ENCODE results near the gene DNM1.

DNM1 gene

GRCh38 chr9:128266868-128267590 is 63.9 kb downstream of the DNM1 start:
- Histone ChIP-seq H3K27ac (ENCODE audit: low read depth, low read length) (no peak overlapping the region), H2BK5ac (ENCODE audit: low read length) (no peak overlapping the region), H3K9ac (ENCODE audit: low read length) (no peak overlapping the region), H2BK15ac (replicated peaks; ENCODE audit: low read depth) (no peak overlapping the region), H3K27me3 (ENCODE audit: insufficient read depth, low read length, poor library complexity) (no peaks in the 10 kb centered on the region), H3K36me3 (ENCODE audit: control insufficient read depth, insufficient read depth, low read length) (peaks cover 10% of the 10 kb centered on the region), H2AK5ac (ENCODE audit: low read length) (no peak overlapping the region), H3K79me1 (ENCODE audit: low read length) (no peaks in the 10 kb centered on the region), H3K4me2 (ENCODE audit: low read length) (no peak overlapping the region), H3K4ac (ENCODE audit: low read depth, low read length) (no peak overlapping the region), H3K4me3 (ENCODE audit: low read length) (no peak overlapping the region), H3K4me1 (ENCODE audit: control insufficient read depth, low read depth, low read length) (no peaks in the 10 kb centered on the region), H3K56ac (ENCODE audit: low read length) (no peak overlapping the region), H3K18ac (ENCODE audit: low read length) (no peak overlapping the region), H3K79me2 (ENCODE audit: control insufficient read depth, insufficient read depth, low read length) (no peaks in the 10 kb centered on the region), H4K8ac (ENCODE audit: low read depth, low read length) (no peak overlapping the region), H2BK120ac (ENCODE audit: low read depth, low read length) (no peak overlapping the region), H4K5ac (ENCODE audit: low read length) (no peak overlapping the region), H3K23ac (ENCODE audit: low read length) (no peak overlapping the region)
- WGBS (ENCODE audit: extremely low coverage, insufficient coverage, low lambda C conversion rate), result no CpG with 5 or more reads among the region's 15 CpGs
- no peak for DNase-seq

- no peak overlapping the region for H2AK5ac ChIP-seq (ENCODE audit: low read length)
- no peak overlapping the region for H2BK120ac ChIP-seq (ENCODE audit: low read depth, low read length)
- H3K4ac ChIP-seq (ENCODE audit: low read depth, low read length), result no peak overlapping the region
- no peak overlapping the region for H4K8ac ChIP-seq (ENCODE audit: low read depth, low read length)
- no peak overlapping the region for H2BK5ac ChIP-seq (ENCODE audit: low read length)
- no peak overlapping the region for H3K9ac ChIP-seq (ENCODE audit: low read length)
- no peak overlapping the region for H3K18ac ChIP-seq (ENCODE audit: low read length)
- H3K56ac ChIP-seq (ENCODE audit: low read length), result no peak overlapping the region
- no peak overlapping the region for H2BK15ac ChIP-seq (replicated peaks; ENCODE audit: low read depth)
- no CpG with 5 or more reads among the region's 3 CpGs for WGBS (ENCODE audit: extremely low coverage, insufficient coverage, low lambda C conversion rate)
- H3K23ac ChIP-seq (ENCODE audit: low read length), result no peak overlapping the region
- H4K5ac ChIP-seq (ENCODE audit: low read length), result no peak overlapping the region
- DNase-seq, result no peak
- H3K27me3 ChIP-seq (ENCODE audit: insufficient read depth, low read length, poor library complexity), result no peaks in the 10 kb centered on the region
- peaks cover 5% of the 10 kb centered on the region for H3K36me3 ChIP-seq (ENCODE audit: control insufficient read depth, insufficient read depth, low read length)
- H3K79me1 ChIP-seq (ENCODE audit: low read length), result peaks cover 5% of the 10 kb centered on the region
- no peak overlapping the region for H3K4me3 ChIP-seq (ENCODE audit: low read length)
- no peaks in the 10 kb centered on the region for H3K4me1 ChIP-seq (ENCODE audit: control insufficient read depth, low read depth, low read length)
- no peak overlapping the region for H3K4me2 ChIP-seq (ENCODE audit: low read length)
- H3K79me2 ChIP-seq (ENCODE audit: control insufficient read depth, insufficient read depth, low read length), result peaks cover 4% of the 10 kb centered on the region
- no peak overlapping the region for H3K27ac ChIP-seq (ENCODE audit: low read depth, low read length)
These were observed 67.9 kb downstream of the DNM1 start for GRCh38 chr9:128271112-128271511.

GRCh38 chr9:128271512-128271911 is 68.3 kb downstream of the DNM1 start:
- no peak overlapping the region for H3K4me2 ChIP-seq (ENCODE audit: low read length)

GRCh38 chr9:128274245-128274644 is 71.1 kb downstream of the DNM1 start:
- no peak overlapping the region for H3K18ac ChIP-seq (ENCODE audit: low read length)
- H3K4ac ChIP-seq (ENCODE audit: low read depth, low read length), result no peak overlapping the region
- H3K23ac ChIP-seq (ENCODE audit: low read length), result no peak overlapping the region
- H3K4me3 ChIP-seq (ENCODE audit: low read length), result no peak overlapping the region
- H3K9ac ChIP-seq (ENCODE audit: low read length), result no peak overlapping the region
- no peak overlapping the region for H2AK5ac ChIP-seq (ENCODE audit: low read length)
- no CpG with 5 or more reads among the region's 8 CpGs for WGBS (ENCODE audit: extremely low coverage, insufficient coverage, low lambda C conversion rate)
- H3K4me2 ChIP-seq (ENCODE audit: low read length), result no peak overlapping the region
- no peak overlapping the region for H2BK120ac ChIP-seq (ENCODE audit: low read depth, low read length)
- H3K79me1 ChIP-seq (ENCODE audit: low read length), result peaks cover 9% of the 10 kb centered on the region
- peaks cover 4% of the 10 kb centered on the region for H3K79me2 ChIP-seq (ENCODE audit: control insufficient read depth, insufficient read depth, low read length)
- no peak overlapping the region for H2BK15ac ChIP-seq (replicated peaks; ENCODE audit: low read depth)
- peaks cover 2% of the 10 kb centered on the region for H3K36me3 ChIP-seq (ENCODE audit: control insufficient read depth, insufficient read depth, low read length)
- H4K5ac ChIP-seq (ENCODE audit: low read length), result no peak overlapping the region
- H4K8ac ChIP-seq (ENCODE audit: low read depth, low read length), result no peak overlapping the region
- DNase-seq, result no peak
- H3K27ac ChIP-seq (ENCODE audit: low read depth, low read length), result no peak overlapping the region
- no peak overlapping the region for H3K56ac ChIP-seq (ENCODE audit: low read length)
- no peaks in the 10 kb centered on the region for H3K27me3 ChIP-seq (ENCODE audit: insufficient read depth, low read length, poor library complexity)
- peaks cover 2% of the 10 kb centered on the region for H3K4me1 ChIP-seq (ENCODE audit: control insufficient read depth, low read depth, low read length)
- H2BK5ac ChIP-seq (ENCODE audit: low read length), result no peak overlapping the region

More at GRCh38 chr9:128271512-128271911, 68.3 kb downstream of the DNM1 start:
- H3K56ac ChIP-seq (ENCODE audit: low read length), result no peak overlapping the region
- no peak overlapping the region for H2BK120ac ChIP-seq (ENCODE audit: low read depth, low read length)
- no peak overlapping the region for H3K4me3 ChIP-seq (ENCODE audit: low read length)
- H2AK5ac ChIP-seq (ENCODE audit: low read length), result no peak overlapping the region
- H2BK5ac ChIP-seq (ENCODE audit: low read length), result no peak overlapping the region
- H2BK15ac ChIP-seq (replicated peaks; ENCODE audit: low read depth), result no peak overlapping the region
- H3K79me1 ChIP-seq (ENCODE audit: low read length), result peaks cover 5% of the 10 kb centered on the region
- H3K4ac ChIP-seq (ENCODE audit: low read depth, low read length), result no peak overlapping the region
- peaks cover 4% of the 10 kb centered on the region for H3K79me2 ChIP-seq (ENCODE audit: control insufficient read depth, insufficient read depth, low read length)
- DNase-seq, result no peak
- H4K5ac ChIP-seq (ENCODE audit: low read length), result no peak overlapping the region
- peaks cover 5% of the 10 kb centered on the region for H3K36me3 ChIP-seq (ENCODE audit: control insufficient read depth, insufficient read depth, low read length)
- H3K4me1 ChIP-seq (ENCODE audit: control insufficient read depth, low read depth, low read length), result no peaks in the 10 kb centered on the region
- H3K9ac ChIP-seq (ENCODE audit: low read length), result no peak overlapping the region
- no peaks in the 10 kb centered on the region for H3K27me3 ChIP-seq (ENCODE audit: insufficient read depth, low read length, poor library complexity)
- H4K8ac ChIP-seq (ENCODE audit: low read depth, low read length), result no peak overlapping the region
- H3K23ac ChIP-seq (ENCODE audit: low read length), result no peak overlapping the region
- H3K18ac ChIP-seq (ENCODE audit: low read length), result no peak overlapping the region
- no CpG with 5 or more reads among the region's 5 CpGs for WGBS (ENCODE audit: extremely low coverage, insufficient coverage, low lambda C conversion rate)
- H3K27ac ChIP-seq (ENCODE audit: low read depth, low read length), result no peak overlapping the region

GRCh38 chr9:128275198-128276007 is 72.2 kb downstream of the DNM1 start, which contains the start of gene GOLGA2:
GOLGA2 (minus strand) TSS chr9:128276007; CDS start chr9:128275976, 31 bp downstream.
- Histone ChIP-seq H3K4me2 (ENCODE audit: low read length) (peak within 1 kb of the TSS; percentile 99), H3K79me1 (ENCODE audit: low read length) (peaks cover 9% of the 10 kb centered on the region), H3K4me3 (ENCODE audit: low read length) (peak within 1 kb of the TSS; percentile 94), H3K4me1 (ENCODE audit: control insufficient read depth, low read depth, low read length) (peaks cover 2% of the 10 kb centered on the region), H3K56ac (ENCODE audit: low read length) (peak within 1 kb of the TSS; percentile 97), H3K18ac (ENCODE audit: low read length) (peak within 1 kb of the TSS; percentile 89), H2BK120ac (ENCODE audit: low read depth, low read length) (no peak within 1 kb of the TSS), H3K79me2 (ENCODE audit: control insufficient read depth, insufficient read depth, low read length) (peaks cover 4% of the 10 kb centered on the region), H3K36me3 (ENCODE audit: control insufficient read depth, insufficient read depth, low read length) (peaks cover 2% of the 10 kb centered on the region), H3K23ac (ENCODE audit: low read length) (peak within 1 kb of the TSS; percentile 89), H2BK15ac (replicated peaks; ENCODE audit: low read depth) (no peak within 1 kb of the TSS), H2BK5ac (ENCODE audit: low read length) (peak within 1 kb of the TSS; percentile 65), H3K27me3 (ENCODE audit: insufficient read depth, low read length, poor library complexity) (no peaks in the 10 kb centered on the region), H4K8ac (ENCODE audit: low read depth, low read length) (peak within 1 kb of the TSS; percentile 84), H4K5ac (ENCODE audit: low read length) (peak within 1 kb of the TSS; percentile 91), H3K9ac (ENCODE audit: low read length) (peak within 1 kb of the TSS; percentile 98), H2AK5ac (ENCODE audit: low read length) (peak within 1 kb of the TSS; percentile 58), H3K27ac (ENCODE audit: low read depth, low read length) (peak within 1 kb of the TSS; percentile 79), H3K4ac (ENCODE audit: low read depth, low read length) (peak within 1 kb of the TSS; percentile 93)
- no CpG with 5 or more reads among the region's 57 CpGs for WGBS (ENCODE audit: extremely low coverage, insufficient coverage, low lambda C conversion rate)
- DNase-seq, result peak; percentile 74

Measured in mesendoderm (in vitro differentiated cells).